ENCODE data around the gene NUPR1. TPM values are rescaled to one million over a fixed set of nuclear protein-coding genes. Genes with fewer than 3 reads are reported as not detected.

The NUPR1 gene
- total and polyA plus RNA-seq, 2 of the 13 experiments (the other 11 are each of a cell fraction or from before 2014, with no cell fraction given), result 18.0 to 25.6 TPM

DNA sequence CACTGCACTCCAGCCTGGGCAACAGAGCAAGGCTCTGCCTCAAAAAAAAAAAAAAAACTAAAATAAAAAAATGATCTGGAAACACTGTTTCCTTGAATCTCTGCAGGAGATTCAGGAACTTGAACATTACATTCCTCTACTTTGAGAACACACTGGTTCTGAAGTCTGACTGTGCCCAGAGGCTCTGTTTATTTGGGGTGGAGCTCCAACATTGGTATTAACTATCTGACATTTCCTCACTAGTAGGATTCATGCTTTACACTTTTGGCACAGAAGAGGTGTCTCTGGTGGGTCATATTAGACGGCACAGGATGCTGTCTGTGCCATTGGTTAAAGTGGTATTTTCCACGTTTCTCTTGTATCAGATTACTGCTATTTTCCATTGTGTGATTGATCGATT is 47.7 kb upstream of the NUPR1 start:
- no peak overlapping the region for H2AFZ ChIP-seq (ENCODE audit: low read length)
- H3K4me3 ChIP-seq (replicated peaks in 1 of 3; ENCODE audit: insufficient read depth in 1 of 3, low read depth in 2 of 3, low read length in 3 of 3), result no peak overlapping the region
- no peaks in the 10 kb centered on the region for H3K27me3 ChIP-seq (ENCODE audit: control insufficient read depth in 1 of 2, insufficient read depth in 2 of 2, low read length in 2 of 2)
- peaks cover under 1% of the 10 kb centered on the region; the same call in 1 of the 2 replicates for H3K4me1 ChIP-seq (ENCODE audit: insufficient read depth, low read length)
- FAIRE-seq (no peak), ATAC-seq (no peak), DNase-seq (ENCODE audit: low spot score) (no peak)
- POLR2A ChIA-PET, result interaction anchor here (2.1 kb wide), 1 partner anchor 11 kb away, joined by 7 read pairs; the partner anchor contains the start of gene SULT1A2
- intact Hi-C loops (cut with micrococcal nuclease; ENCODE audit: unreplicated experiment), result no loop called here
- no TSS peak for BruUV-seq (replicated peaks)
- 97% methylated on average over 3 of the region's 3 CpGs for WGBS (ENCODE audit: low lambda C conversion rate)
- no peaks in the 10 kb centered on the region for H3K79me2 ChIP-seq (ENCODE audit: insufficient read depth, low read length)
- H3K9ac ChIP-seq (ENCODE audit: insufficient read depth, low read depth, low read length), result no peak overlapping the region
- H3K9me3 ChIP-seq (ENCODE audit: low read length), result no peaks in the 10 kb centered on the region
- H4K20me1 ChIP-seq (ENCODE audit: insufficient read depth, low read length), result no peaks in the 10 kb centered on the region; the same call in 1 of the 2 replicates
- no peak overlapping the region for H3K4me2 ChIP-seq (ENCODE audit: low read depth, low read length)
- in situ Hi-C loops (cut with HindIII; ENCODE audit: extremely low pct_ligation_motif_present, low pct_unique_long_range_greater_than_20kb), result no loop called here
- H3K27ac ChIP-seq (ENCODE audit: extremely low read length, insufficient read depth, low read length), result no peak overlapping the region
- H3K36me3 ChIP-seq (replicated peaks in 1 of 2; ENCODE audit: control insufficient read depth in 1 of 2, insufficient read depth in 2 of 2, low read length in 2 of 2), result peaks cover 32 to 67% of the 10 kb centered on the region in 2 experiments
- CTCF ChIA-PET (ENCODE audit: low intra/inter-chr PET ratio, low total read pairs), result no interaction called here
- TF ChIP-seq ZNF563 (CRISPR knock-in tag; IDR thresholded peaks at IDR 0.05), result no peak
- no peak for TF ChIP-seq SATB2 (CRISPR knock-in tag; IDR thresholded peaks at IDR 0.05)
- TF ChIP-seq MXD4 (CRISPR knock-in tag; IDR thresholded peaks at IDR 0.05), result no peak
- TF ChIP-seq, protein P1, sequence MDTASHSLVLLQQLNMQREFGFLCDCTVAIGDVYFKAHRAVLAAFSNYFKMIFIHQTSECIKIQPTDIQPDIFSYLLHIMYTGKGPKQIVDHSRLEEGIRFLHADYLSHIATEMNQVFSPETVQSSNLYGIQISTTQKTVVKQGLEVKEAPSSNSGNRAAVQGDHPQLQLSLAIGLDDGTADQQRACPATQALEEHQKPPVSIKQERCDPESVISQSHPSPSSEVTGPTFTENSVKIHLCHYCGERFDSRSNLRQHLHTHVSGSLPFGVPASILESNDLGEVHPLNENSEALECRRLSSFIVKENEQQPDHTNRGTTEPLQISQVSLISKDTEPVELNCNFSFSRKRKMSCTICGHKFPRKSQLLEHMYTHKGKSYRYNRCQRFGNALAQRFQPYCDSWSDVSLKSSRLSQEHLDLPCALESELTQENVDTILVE (CRISPR knock-in tag; IDR thresholded peaks at IDR 0.05), result no peak
- TF ChIP-seq DPF2 (CRISPR knock-in tag; IDR thresholded peaks at IDR 0.05; ENCODE audit: borderline replicate concordance, low read depth), result no peak
- TF ChIP-seq ZNF766 (CRISPR knock-in tag; IDR thresholded peaks at IDR 0.05; ENCODE audit: borderline replicate concordance), result no peak
- TF ChIP-seq, protein P2, sequence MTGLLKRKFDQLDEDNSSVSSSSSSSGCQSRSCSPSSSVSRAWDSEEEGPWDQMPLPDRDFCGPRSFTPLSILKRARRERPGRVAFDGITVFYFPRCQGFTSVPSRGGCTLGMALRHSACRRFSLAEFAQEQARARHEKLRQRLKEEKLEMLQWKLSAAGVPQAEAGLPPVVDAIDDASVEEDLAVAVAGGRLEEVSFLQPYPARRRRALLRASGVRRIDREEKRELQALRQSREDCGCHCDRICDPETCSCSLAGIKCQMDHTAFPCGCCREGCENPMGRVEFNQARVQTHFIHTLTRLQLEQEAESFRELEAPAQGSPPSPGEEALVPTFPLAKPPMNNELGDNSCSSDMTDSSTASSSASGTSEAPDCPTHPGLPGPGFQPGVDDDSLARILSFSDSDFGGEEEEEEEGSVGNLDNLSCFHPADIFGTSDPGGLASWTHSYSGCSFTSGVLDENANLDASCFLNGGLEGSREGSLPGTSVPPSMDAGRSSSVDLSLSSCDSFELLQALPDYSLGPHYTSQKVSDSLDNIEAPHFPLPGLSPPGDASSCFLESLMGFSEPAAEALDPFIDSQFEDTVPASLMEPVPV (CRISPR knock-in tag; IDR thresholded peaks at IDR 0.05), result no peak
- TF ChIP-seq KDM2A (CRISPR knock-in tag; IDR thresholded peaks at IDR 0.05; ENCODE audit: borderline replicate concordance, low read depth), result no peak
- TF ChIP-seq SPEN (CRISPR knock-in tag; IDR thresholded peaks at IDR 0.05; ENCODE audit: low read depth), result no peak
- TF ChIP-seq GTF3A (CRISPR knock-in tag; conservative IDR thresholded peaks at IDR 0.05), result no peak
- TF ChIP-seq GFI1 (CRISPR knock-in tag; IDR thresholded peaks at IDR 0.05; ENCODE audit: borderline replicate concordance), result no peak
- no peak for TF ChIP-seq POLR2G (IDR thresholded peaks at IDR 0.05; ENCODE audit: low read depth, low read length)
- no peak for TF ChIP-seq SALL1 (CRISPR knock-in tag; IDR thresholded peaks at IDR 0.05)
- no peak for TF ChIP-seq ZNF383 (CRISPR knock-in tag; IDR thresholded peaks at IDR 0.05; ENCODE audit: borderline replicate concordance)
